Measurements from ENCODE around the gene ECE1. TPM values are rescaled to one million over a fixed set of nuclear protein-coding genes. Genes with fewer than 3 reads are reported as not detected.

The ECE1 gene
- total and polyA plus RNA-seq, 2 donors (not counting 3 experiments of a cell fraction or from before 2014, with no cell fraction given): 437 to 562 TPM

DNA sequence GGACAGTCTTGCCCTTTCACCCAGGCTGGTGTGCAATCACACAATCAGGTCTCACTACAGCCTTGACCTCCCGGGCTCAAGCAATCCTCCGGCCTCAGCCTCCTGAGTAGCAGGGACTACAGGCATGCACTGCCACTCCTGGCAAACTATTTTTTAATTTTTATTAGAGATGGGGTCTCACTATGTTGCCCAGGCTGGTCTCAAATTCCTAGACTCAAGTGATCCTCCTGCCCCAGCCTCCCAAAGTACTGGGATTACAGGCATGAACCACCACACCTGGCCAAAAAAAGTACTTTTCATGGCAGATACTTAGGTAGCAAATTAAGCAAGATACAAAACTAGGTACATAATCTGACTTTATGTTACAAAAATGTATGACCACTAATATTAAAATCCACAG, 121.8 kb downstream of the ECE1 start:
- Histone ChIP-seq H3K4me2 (ENCODE audit: insufficient read depth, low read length) (no peak overlapping the region), H3K9me3 (replicated peaks; ENCODE audit: control insufficient read depth, insufficient read depth, low read length) (no peaks in the 10 kb centered on the region), H3K9me1 (replicated peaks; ENCODE audit: control insufficient read depth, extremely low read depth, insufficient read depth, low read length) (no peaks in the 10 kb centered on the region), H3K4me1 (ENCODE audit: control insufficient read depth, extremely low read depth, insufficient read depth, low read length) (no peaks in the 10 kb centered on the region), H4K20me1 (replicated peaks; ENCODE audit: control insufficient read depth, extremely low read depth, insufficient read depth, low read length) (peaks cover 2% of the 10 kb centered on the region), H3K36me3 (ENCODE audit: control insufficient read depth in 2 of 2, extremely low read depth in 1 of 2, insufficient read depth in 2 of 2, low read length in 2 of 2) (peaks cover 0 to 7% of the 10 kb centered on the region in 2 experiments), H3K27me3 (ENCODE audit: control insufficient read depth in 2 of 2, insufficient read depth in 2 of 2, low read length in 2 of 2) (no peaks in the 10 kb centered on the region), H3K4me3 (replicated peaks in 1 of 3; ENCODE audit: insufficient read depth in 1 of 3, low read depth in 1 of 3, low read length in 3 of 3) (no peak overlapping the region), H3K9ac (replicated peaks; ENCODE audit: extremely low read depth, insufficient read depth, low read length) (no peak overlapping the region), H3K27ac (ENCODE audit: insufficient read depth, low read depth, low read length) (no peak overlapping the region), H3K79me2 (ENCODE audit: control insufficient read depth, insufficient read depth, low read length) (peaks cover 90% of the 10 kb centered on the region), H2AFZ (ENCODE audit: low read depth, low read length) (no peak overlapping the region)
- dilution Hi-C loops (cut with MboI; ENCODE audit: extremely low pct_ligation_motif_present, low sequenced_read_pairs): no loop called here
- no peak for DNase-seq (ENCODE audit: low read depth, low spot score)
- ChIA-PET CTCF (interaction anchor here (1.2 kb wide), 1 partner anchor 61 kb away, joined by 3 read pairs; no protein-coding TSS in a partner anchor), POLR2A (no interaction called here)
- intact Hi-C loops (cut with micrococcal nuclease): no loop called here
- TF ChIP-seq MAX (IDR thresholded peaks at IDR 0.05; ENCODE audit: insufficient read depth, insufficient read length) (no peak), JUN (IDR thresholded peaks at IDR 0.05; ENCODE audit: borderline replicate concordance, insufficient read depth, insufficient read length, low read depth) (no peak), FOS (IDR thresholded peaks at IDR 0.05; ENCODE audit: borderline replicate concordance, insufficient read depth, low read length) (no peak), MYC (IDR thresholded peaks at IDR 0.05; ENCODE audit: low read depth, low read length) (no peak), CTCF (IDR thresholded peaks at IDR 0.05; ENCODE audit: extremely low read depth in 1 of 2, insufficient read depth in 1 of 2, low read depth in 1 of 2, low read length in 2 of 2) (no peak), EZH2 (IDR thresholded peaks at IDR 0.05; ENCODE audit: borderline replicate concordance, low read depth, low read length, severe bottlenecking) (no peak)
- no TSS peak for BruUV-seq (replicated peaks)
- FAIRE-seq: no peak

Other genes starting within 250 kb of the ECE1 start
- 78.5 and 84.0 TPM in 2 replicates for gene EIF4G3, start 113.6 kb downstream of the ECE1 start, total RNA-seq
- 40.7 and 44.4 TPM in 2 replicates for gene EIF4G3, start 113.6 kb downstream of the ECE1 start, polyA plus RNA-seq
- gene NBPF3, start 149.7 kb upstream of the ECE1 start, total RNA-seq: 6.0 and 6.5 TPM in 2 replicates
- gene NBPF3, start 149.7 kb upstream of the ECE1 start, polyA plus RNA-seq: 2.7 and 3.3 TPM in 2 replicates
- gene ALPL, start 219.0 kb upstream of the ECE1 start, total RNA-seq: 0.30 and 0.38 TPM in 2 replicates
- gene ALPL, start 219.0 kb upstream of the ECE1 start, polyA plus RNA-seq: 0.92 and 1.0 TPM in 2 replicates